Measurements from ENCODE around the gene APPL1.

APPL1 gene, protein sequence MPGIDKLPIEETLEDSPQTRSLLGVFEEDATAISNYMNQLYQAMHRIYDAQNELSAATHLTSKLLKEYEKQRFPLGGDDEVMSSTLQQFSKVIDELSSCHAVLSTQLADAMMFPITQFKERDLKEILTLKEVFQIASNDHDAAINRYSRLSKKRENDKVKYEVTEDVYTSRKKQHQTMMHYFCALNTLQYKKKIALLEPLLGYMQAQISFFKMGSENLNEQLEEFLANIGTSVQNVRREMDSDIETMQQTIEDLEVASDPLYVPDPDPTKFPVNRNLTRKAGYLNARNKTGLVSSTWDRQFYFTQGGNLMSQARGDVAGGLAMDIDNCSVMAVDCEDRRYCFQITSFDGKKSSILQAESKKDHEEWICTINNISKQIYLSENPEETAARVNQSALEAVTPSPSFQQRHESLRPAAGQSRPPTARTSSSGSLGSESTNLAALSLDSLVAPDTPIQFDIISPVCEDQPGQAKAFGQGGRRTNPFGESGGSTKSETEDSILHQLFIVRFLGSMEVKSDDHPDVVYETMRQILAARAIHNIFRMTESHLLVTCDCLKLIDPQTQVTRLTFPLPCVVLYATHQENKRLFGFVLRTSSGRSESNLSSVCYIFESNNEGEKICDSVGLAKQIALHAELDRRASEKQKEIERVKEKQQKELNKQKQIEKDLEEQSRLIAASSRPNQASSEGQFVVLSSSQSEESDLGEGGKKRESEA

GRCh38 chr3:57227204-57227929 is at the start of gene APPL1:
APPL1 (plus strand) TSS chr3:57227729; CDS start chr3:57227884, 155 bp downstream.
- peak; percentile 90 for DNase-seq

GRCh38 chr3:57179580-57180410 is 47.7 kb upstream of the APPL1 start:
- no peak for DNase-seq

DNA sequence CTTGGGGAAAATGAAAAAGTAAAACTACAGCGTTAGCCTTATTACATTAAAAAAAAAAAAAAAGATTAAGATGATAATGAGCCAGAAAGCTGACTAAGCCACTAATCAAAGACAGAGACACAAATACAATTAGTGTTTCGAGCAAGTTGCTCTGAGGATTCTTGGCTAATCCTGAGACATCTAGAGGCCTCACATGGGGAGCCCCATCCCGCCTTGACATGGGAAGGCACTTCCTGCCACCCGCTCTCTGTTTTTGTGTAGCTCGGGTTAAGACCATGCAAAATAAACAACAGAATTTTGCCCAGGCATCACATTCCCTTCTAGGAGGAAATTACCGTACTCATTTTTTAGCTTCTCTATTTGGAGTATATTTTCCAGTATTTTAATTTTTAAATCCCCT is 43.0 kb upstream of the APPL1 start:
- DNase-seq, result no peak

- DNase-seq, result no peak
Observed at GRCh38 chr3:57192028-57192427, 35.5 kb upstream of the APPL1 start.

DNA sequence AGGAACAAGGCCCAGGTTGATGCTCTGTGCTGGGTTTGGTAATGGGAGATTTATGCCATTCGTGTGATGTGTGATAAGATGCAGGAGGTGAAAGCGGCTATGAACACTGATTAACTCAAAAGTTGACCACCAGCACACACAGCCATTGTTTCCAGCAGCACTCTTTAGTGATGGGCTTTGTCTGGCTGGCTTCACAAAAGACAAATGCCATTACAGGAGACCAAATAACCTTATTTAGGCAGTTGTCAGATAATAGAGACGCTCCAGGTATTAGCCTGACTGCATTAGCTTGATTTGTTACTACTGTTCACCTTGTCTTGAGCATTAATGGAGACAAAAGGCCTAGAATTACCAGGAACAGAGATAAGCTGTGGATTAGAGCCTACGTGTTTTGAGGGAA is 32.9 kb upstream of the APPL1 start:
- DNase-seq, result no peak

GRCh38 chr3:57199895-57200297 is 27.6 kb upstream of the APPL1 start, which contains the start of gene HESX1:
HESX1 (minus strand) TSS chr3:57199978; CDS start chr3:57199918, 60 bp downstream.
- DNase-seq, result no peak

DNA sequence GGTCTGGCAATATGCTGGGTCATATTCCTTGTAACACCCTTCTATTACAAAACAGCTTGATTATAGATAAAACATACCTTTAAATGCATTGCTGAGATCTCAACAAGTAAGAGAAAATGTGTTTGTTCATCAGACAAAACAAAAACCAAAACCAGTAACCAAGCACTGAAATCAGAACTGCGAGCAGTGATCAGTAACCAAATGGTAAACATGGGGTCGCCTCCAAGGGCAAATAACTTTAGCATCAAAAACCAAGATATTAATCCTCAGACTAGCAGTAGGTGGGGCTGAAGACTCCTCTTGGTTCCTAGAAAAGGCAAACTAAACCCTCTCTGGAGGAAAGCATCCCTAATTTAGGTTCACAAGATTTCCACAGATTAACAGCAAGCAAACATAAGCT is 21.1 kb upstream of the APPL1 start:
- DNase-seq, result no peak

DNA sequence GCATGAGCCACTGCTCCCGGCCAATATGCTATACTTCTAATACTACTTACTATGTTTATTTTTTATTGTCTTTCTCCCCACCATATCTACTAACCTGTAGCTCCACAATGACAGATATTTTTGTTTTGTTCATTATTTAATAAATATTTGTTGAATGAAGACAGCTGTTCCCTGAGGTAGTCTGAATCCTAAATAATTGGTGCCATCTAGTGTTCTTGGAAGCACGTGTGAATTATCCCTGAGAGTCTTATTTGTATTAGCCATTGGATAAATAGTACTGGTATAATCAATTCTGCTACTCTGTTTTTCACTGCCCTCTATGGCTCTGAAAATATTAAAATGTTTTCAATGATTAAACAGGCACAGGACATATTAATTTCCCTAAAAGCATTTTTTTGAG is 5.6 kb upstream of the APPL1 start:
- peak; percentile 2 for DNase-seq

- no peak for DNase-seq
Observed at GRCh38 chr3:57224856-57225255, 2.7 kb upstream of the APPL1 start.

- no peak for DNase-seq
Observed at GRCh38 chr3:57226176-57226575, 1.4 kb upstream of the APPL1 start.

GRCh38 chr3:57227930-57228751 is 612 bp downstream of the APPL1 start:
- DNase-seq, result peak; percentile 23

GRCh38 chr3:57230006-57230405 is 2.5 kb downstream of the APPL1 start:
- no peak for DNase-seq

GRCh38 chr3:57233799-57234198 is 6.3 kb downstream of the APPL1 start:
- no peak for DNase-seq

DNA sequence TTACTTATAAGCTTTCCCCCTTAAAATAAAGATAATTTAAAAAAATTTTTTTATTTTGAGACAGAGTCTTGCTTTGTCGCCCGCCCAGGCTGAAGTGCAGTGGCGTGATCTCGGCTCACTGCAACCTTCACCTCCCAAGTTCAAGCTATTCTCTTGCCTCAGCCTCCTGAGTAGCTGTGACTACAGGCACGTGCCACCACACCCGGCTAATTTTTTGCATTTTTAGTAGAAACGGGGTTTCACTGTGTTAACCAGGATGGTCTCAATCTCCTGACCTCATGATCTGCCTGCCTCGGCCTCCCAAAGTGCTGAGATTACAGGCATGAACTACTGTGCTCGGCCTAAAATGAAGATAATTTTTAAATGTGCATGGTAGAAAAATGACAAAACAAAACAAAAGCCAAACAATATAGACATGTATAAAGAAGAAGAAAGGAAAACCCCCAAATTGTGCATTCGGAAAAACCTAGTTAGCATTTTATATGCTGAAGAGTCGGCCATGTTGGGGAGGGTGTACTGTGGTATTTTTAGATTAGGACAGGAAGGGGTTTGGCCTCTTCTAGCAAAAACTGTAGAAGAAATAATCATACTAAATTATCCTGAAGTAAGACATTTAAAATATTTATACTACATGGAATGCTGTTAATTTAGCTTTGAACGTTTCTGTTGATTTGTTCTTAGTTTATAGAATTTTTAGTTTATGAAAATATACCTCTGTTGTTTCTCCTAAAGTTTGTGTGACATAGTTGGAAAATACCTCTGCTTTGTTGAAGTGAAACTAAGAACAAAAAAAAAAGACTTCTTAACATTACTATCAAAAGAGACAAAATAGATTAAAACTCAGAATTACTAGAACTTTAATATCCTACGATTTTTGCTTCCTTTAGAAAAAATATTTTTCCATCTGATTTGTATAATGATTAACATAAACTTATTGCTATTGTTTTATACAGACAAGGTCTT is 7.4 kb downstream of the APPL1 start:
- no peak for DNase-seq

GRCh38 chr3:57244946-57245345 is 17.4 kb downstream of the APPL1 start:
- no peak for DNase-seq

DNA sequence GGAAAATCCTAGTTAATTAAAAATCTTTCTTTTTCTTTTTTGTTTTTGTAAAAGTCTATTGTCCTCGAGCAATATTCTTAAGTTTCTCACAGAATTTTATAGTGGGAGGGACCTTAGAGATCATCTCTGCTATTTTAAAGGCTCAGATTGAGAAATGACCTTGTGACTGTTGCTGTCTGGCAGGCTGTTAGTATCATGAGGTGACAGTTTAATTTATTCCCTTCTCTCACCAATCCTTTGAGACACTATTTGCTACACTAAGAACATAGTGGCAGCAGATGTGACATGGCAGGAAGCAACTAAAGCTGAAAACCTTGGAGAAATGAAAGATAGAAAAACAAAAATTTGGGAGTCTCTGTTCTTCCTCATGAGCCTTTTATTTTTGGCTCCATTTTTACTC is 24.9 kb downstream of the APPL1 start:
- no peak for DNase-seq

GRCh38 chr3:57256844-57257243 is 29.3 kb downstream of the APPL1 start:
- DNase-seq, result no peak

DNA sequence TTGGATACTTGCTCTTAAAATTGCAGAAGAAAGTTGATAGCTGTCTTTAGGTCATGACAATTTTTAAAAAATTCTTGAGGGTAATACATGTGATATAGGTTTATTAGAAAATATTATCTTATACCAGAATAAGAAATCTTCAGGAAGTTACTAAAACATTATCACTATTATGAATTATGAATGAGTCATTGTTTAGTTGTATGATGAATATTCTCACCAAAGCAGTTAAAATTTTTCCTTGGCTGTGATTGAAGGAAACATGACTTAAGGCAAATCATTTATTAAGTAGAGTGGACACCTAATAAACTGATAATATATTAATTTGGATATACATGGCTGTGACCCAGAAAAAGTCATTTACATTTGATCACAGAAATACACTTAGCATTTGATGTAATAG is 30.1 kb downstream of the APPL1 start:
- no peak for DNase-seq

DNA sequence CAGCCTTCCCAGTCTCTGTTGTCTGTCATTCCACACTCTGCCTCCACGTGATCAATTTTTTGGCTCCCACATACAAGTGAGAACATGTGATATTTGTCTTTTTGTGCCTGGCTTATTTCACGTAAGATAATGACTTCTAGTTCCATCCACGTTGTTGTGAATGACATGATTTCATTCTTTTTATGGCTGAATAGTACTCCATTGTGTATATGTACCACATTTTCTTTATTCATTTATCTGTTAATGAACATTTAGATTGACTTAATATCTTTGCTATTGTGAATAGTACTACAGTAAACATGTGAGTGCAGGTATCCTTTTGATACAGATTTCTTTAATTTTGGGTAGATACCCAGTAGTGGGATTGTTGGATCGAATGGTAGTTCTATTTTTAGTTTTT is 33.6 kb downstream of the APPL1 start:
- DNase-seq, result no peak

DNA sequence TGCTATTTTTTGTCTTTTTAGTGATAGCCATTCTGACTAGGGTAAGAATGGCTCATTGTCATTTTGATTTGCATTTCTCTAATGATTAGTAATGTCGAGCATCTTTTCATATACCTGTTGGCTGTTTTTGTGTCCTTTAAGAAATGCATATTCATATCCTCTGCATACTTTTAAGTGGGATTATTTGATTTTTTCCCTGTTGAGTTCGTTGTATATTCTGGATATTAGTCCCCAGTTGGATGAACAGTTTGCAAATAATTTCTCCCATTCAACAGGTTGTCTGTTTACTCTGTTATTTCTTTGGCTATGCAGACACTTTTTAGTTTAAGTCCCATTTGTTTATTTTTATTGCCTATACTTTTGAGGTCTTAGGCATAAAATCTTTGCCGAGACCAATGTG is 34.4 kb downstream of the APPL1 start:
- no peak for DNase-seq

GRCh38 chr3:57268416-57268815 is 40.9 kb downstream of the APPL1 start:
- DNase-seq, result no peak
